Chondrocyte (in vitro differentiated cells): ENCODE results near the gene ARL5A. TPM values are rescaled to one million over a fixed set of nuclear protein-coding genes. Genes with fewer than 3 reads are reported as not detected.
"Not testable (repeated sequence)": the region's sequence is repeated elsewhere in the genome, so short reads cannot be mapped to it uniquely, and the experiment has no call there.

Experiments
- DNase-seq: peaks from one replicate; pipeline ENCODE4 v3.0.0; 2021; ENCODE audit warnings: mixed read lengths, low spot score
- H3K27ac Mint-ChIP-seq: one replicate; pipeline ENCODE4 v1.8.0; 2021; ENCODE audit warnings: mild to moderate bottlenecking, moderate library complexity, mixed read lengths; ENCODE audit not compliant: unreplicated experiment
- H3K27me3 Mint-ChIP-seq: 2 replicates; pipeline ENCODE4 v1.8.0; 2021; ENCODE audit warnings: low read depth, mixed read lengths
- H3K36me3 Mint-ChIP-seq: 2 replicates; pipeline ENCODE4 v1.8.0; 2021; ENCODE audit warnings: low read depth, mixed read lengths
- H3K4me1 Mint-ChIP-seq: 2 replicates; pipeline ENCODE4 v1.8.0; 2021; ENCODE audit warnings: low read depth, mild to moderate bottlenecking, mixed read lengths
- H3K4me3 Mint-ChIP-seq: one replicate; pipeline ENCODE4 v1.8.0; 2021; ENCODE audit warnings: mild to moderate bottlenecking, moderate library complexity, mixed read lengths; ENCODE audit not compliant: unreplicated experiment
- H3K9me3 Mint-ChIP-seq: 2 replicates; pipeline ENCODE4 v1.8.0; 2021; ENCODE audit warnings: low read depth, mixed read lengths
- CTCF ChIP-seq: fragments of 200-600 bp; sonication (generic); IDR thresholded peaks from 2 replicates; pipeline ENCODE4 v1.5.0; 2021; ENCODE audit warnings: antibody characterized with exemption, mild to moderate bottlenecking, moderate library complexity
- long read RNA-seq: library from polyadenylated mRNA; stranded (forward); transcript quantifications from one replicate; pipeline ENCODE4 v2.0.0, GENCODE V29; 2021
- total RNA-seq: library from RNA; stranded (reverse); gene quantifications from 3 replicates; pipeline ENCODE4 v1.2.1, GENCODE V29; 2021

The ARL5A gene
- 39.8 to 58.2 TPM (median 42.2 TPM) in 3 replicates for total RNA-seq
- long read RNA-seq, full-length matches to known transcripts, result 96 of 102 reads
- long read RNA-seq, partial matches to known transcripts, result 0 of 102 reads
- long read RNA-seq, other reads (novel, unspliced or antisense), result 6 of 102 reads

DNA sequence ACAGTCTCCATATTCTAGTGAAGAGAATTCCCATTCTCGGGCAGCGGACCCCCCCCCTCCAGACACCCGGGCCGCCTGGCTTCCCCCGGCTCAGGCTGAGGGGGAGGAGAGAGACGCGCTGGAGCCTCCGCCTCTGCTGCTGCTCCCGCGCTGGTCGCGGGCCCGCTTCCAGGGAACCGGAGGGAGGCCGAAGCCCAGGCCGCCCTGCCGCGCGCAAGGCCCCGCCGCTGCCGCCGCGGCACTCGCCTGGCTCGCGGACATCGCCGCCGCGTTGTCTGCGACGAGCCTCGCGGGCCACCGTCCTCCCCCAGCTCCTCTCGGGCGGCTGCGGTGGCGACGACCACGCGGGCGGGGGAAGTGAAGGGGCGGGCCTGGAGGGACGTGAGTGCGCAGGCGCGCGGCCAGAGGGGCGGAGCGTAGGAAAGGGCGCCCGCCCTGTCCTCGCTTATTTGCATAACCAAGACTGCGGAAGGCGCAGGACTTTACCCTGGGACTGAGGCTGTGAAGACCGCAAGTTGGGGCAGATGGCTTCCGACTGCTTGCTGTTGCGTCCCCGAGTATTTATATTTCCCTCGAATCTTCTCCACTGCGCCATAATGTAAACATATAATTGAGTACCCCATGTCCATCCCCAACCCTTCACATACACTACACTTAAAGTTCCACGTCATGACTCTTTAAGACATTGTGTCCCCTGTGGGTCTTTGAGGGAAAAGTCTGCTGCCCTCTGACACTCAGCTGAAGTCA is at the start of gene ARL5A:
Gene ARL5A (minus strand): TSS at position 279 of the 747 bp plus-strand sequence. CDS start 245 bp downstream, at position 34.
- Mint-ChIP-seq H3K36me3 (no peaks in the 10 kb centered on the region), H3K9me3 (no peaks in the 10 kb centered on the region), H3K27me3 (no peaks in the 10 kb centered on the region), H3K27ac (peak within 1 kb of the TSS; percentile 93), H3K4me1 (peaks cover 42% of the 10 kb centered on the region), H3K4me3 (peak within 1 kb of the TSS; percentile 96)
- peak; percentile 24 for TF ChIP-seq CTCF
- DNase-seq, result peak; percentile 96

GRCh38 chr2:151875631-151876030 is 47.4 kb upstream of the ARL5A start:
- not testable (repeated sequence) for H3K36me3 Mint-ChIP-seq

DNA sequence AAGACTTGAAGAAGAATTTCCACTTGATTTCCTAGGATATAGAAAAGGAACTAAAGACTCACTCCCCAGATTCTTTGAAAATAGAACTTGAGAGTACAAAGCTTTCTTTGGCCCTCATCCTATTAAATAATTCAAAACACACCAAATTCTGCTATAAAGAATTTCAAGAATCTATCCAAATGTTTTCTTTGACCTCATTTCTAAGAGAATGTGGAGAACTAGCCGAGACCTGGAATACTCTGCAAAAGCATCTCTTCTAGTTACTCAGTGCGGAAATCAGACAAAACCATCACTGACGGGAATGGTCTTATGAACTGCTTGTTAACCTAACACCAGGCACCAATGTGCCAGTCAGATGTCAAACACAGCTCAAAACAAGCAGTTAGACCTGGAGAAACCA is 44.2 kb upstream of the ARL5A start:
- TF ChIP-seq CTCF, result no peak
- Mint-ChIP-seq H3K36me3 (no peaks in the 10 kb centered on the region), H3K4me3 (no peak overlapping the region), H3K27me3 (peaks cover 3% of the 10 kb centered on the region), H3K4me1 (peaks cover 18% of the 10 kb centered on the region), H3K9me3 (no peaks in the 10 kb centered on the region), H3K27ac (peak overlapping the region; percentile 42)
- DNase-seq, result no peak

More at GRCh38 chr2:151875631-151876030, 47.4 kb upstream of the ARL5A start:
- DNase-seq, H3K9me3 Mint-ChIP-seq, H3K27ac Mint-ChIP-seq, H3K4me3 Mint-ChIP-seq, H3K27me3 Mint-ChIP-seq: not testable (repeated sequence)
- H3K4me1 Mint-ChIP-seq, result peaks cover 35% of the 10 kb centered on the region

- no peak overlapping the region for H3K4me3 Mint-ChIP-seq
- no peak for TF ChIP-seq CTCF
- H3K27me3 Mint-ChIP-seq, result peaks cover 4% of the 10 kb centered on the region
- no peaks in the 10 kb centered on the region for H3K36me3 Mint-ChIP-seq
- DNase-seq, result no peak
- H3K4me1 Mint-ChIP-seq, result peaks cover 12% of the 10 kb centered on the region
- no peak overlapping the region for H3K27ac Mint-ChIP-seq
- no peaks in the 10 kb centered on the region for H3K9me3 Mint-ChIP-seq
These were observed 41.1 kb upstream of the ARL5A start for GRCh38 chr2:151869291-151869690.

DNA sequence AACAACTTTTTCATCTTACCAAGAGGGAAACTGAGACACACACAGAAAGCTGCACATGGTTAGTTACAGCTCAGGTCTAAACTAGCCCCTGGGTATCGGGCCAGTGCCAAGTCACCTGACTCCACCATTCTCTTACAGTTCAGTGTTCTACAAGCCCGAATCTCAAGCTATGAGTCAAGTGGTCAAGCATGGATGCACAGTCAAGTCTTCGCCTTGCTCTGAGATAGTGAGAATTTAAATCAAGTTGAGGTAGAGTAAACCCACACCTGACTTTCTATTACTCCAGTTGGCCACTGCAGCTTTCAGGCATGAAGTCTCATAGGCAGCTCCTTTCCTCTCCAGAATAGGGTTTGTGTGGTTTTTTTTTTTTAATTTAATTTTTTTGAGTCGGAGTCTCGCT is 34.5 kb upstream of the ARL5A start:
- H3K4me3 Mint-ChIP-seq, result no peak overlapping the region
- TF ChIP-seq CTCF, result no peak
- no peaks in the 10 kb centered on the region for H3K9me3 Mint-ChIP-seq
- H3K4me1 Mint-ChIP-seq, result peaks cover 17% of the 10 kb centered on the region
- H3K36me3 Mint-ChIP-seq, result no peaks in the 10 kb centered on the region
- no peak for DNase-seq
- peaks cover 3% of the 10 kb centered on the region for H3K27me3 Mint-ChIP-seq
- no peak overlapping the region for H3K27ac Mint-ChIP-seq
